GM18526 (cell line): Measurements from ENCODE around the gene SYTL3.

Experiments used
- POLR2A ChIP-seq: IDR thresholded peaks from 3 replicates; pipeline ENCODE4 v1.6.1; 2011; ENCODE audit not compliant: insufficient read length; ENCODE audit errors: extremely low read depth

SYTL3 gene

GRCh38 chr6:158667360-158667981 lies 17.6 kb downstream of the SYTL3 start:
- no peak for TF ChIP-seq POLR2A

- no peak for TF ChIP-seq POLR2A
These were observed 18.9 kb downstream of the SYTL3 start for GRCh38 chr6:158668707-158669103.

- TF ChIP-seq POLR2A = no peak
These were observed 19.5 kb downstream of the SYTL3 start for GRCh38 chr6:158669145-158670035.

- TF ChIP-seq POLR2A = no peak
These were observed 22.9 kb downstream of the SYTL3 start for GRCh38 chr6:158672726-158673125.

GRCh38 chr6:158674342-158675131 lies 24.7 kb downstream of the SYTL3 start:
- no peak for TF ChIP-seq POLR2A

GRCh38 chr6:158677906-158678578 lies 28.2 kb downstream of the SYTL3 start:
- TF ChIP-seq POLR2A = no peak

- TF ChIP-seq POLR2A = no peak
These were observed 30.2 kb downstream of the SYTL3 start for GRCh38 chr6:158680015-158680414.

GRCh38 chr6:158680481-158680880 lies 30.6 kb downstream of the SYTL3 start:
- no peak for TF ChIP-seq POLR2A

GRCh38 chr6:158684311-158684710 lies 34.5 kb downstream of the SYTL3 start:
- no peak for TF ChIP-seq POLR2A

GRCh38 chr6:158684745-158685324 lies 35.0 kb downstream of the SYTL3 start:
- no peak for TF ChIP-seq POLR2A

- no peak for TF ChIP-seq POLR2A
These were observed 36.5 kb downstream of the SYTL3 start for GRCh38 chr6:158686311-158686710.

GRCh38 chr6:158686791-158687381 lies 37.0 kb downstream of the SYTL3 start:
- no peak for TF ChIP-seq POLR2A

GRCh38 chr6:158687506-158687905 lies 37.7 kb downstream of the SYTL3 start:
- TF ChIP-seq POLR2A = no peak

- TF ChIP-seq POLR2A = no peak
These were observed 39.0 kb downstream of the SYTL3 start for GRCh38 chr6:158688860-158689259.

GRCh38 chr6:158694913-158695312 lies 45.1 kb downstream of the SYTL3 start:
- TF ChIP-seq POLR2A = no peak

GRCh38 chr6:158697811-158698210 lies 48.0 kb downstream of the SYTL3 start:
- TF ChIP-seq POLR2A = no peak
